ENCODE results near the gene SLC7A4. TPM values are rescaled to one million over a fixed set of nuclear protein-coding genes. Genes with fewer than 3 reads are reported as not detected.

Gene SLC7A4
- polyA plus RNA-seq, 1 of the 3 experiments (the other 2 are of a cell fraction) = 0.02 TPM

DNA sequence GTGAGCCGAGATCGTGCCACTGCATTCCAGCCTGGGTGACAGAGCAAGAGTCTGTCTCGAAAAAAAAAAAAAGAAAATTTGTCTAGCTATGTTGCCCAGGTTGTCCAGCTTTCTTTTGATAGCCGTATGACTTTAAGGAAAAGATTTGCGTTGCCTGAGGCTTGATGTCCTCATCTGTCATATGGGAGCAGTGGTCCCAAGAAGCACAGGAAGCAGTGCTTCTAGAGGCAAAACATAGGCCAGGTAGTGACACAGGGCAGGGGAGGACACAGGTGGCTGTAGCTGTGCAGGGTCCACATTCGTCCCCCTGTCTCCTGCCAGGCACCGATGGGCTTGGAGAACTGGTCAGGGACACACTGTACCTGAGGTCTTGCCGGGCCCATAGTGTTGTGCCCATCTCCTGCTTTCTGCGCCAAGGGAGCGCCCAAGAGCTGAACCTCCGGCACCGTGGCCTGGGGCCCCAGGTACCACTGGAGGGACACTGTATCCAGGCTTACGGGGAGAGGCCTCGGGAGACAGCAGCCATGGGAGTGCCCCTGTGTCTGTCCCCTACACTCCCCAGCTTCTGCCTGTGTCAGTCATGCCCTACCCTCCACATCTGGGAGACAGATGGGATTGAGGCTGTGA is 14.8 kb upstream of the SLC7A4 start (continued):
- TF ChIP-seq EP300 (IDR thresholded peaks at IDR 0.05; ENCODE audit: borderline replicate concordance in 1 of 2, low read depth in 1 of 2, low read length in 1 of 2) = no peak
- TF ChIP-seq GABPA (IDR thresholded peaks at IDR 0.05; ENCODE audit: low read depth) = no peak

DNA sequence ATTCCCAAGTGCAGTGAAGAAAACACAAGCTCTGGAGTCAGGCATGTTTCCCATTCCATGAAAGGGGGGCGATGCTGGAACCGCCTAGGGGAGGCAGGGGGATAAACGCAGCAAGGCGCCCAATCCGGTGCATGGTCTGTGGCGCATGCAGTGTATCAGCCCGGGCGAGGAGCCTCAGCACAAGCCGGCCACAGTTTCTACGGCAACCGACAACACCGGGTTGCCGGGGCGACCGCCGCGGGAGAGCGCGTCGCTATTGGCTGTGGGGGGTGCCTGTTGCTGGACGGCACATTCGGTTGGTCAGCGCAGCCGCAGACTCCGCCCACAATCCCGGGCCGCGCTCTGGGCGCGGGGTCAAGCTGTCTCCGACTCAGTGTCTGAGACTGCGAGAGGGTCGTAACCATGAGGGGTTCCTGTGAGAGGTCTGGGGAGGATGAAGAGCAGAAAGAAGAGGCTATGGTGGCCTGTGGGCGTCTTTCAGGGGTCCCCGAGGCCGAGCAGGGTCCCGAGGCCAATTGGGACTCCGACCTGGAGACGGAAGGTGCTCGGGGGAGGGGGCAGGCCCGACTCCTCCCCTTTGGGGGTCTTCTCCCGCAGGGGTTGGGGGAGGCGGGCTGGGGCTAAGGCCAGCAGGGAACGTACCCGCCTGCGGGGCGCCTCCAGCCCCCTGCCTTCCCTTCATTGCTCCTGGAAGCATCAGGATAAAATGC is 13.4 kb upstream of the SLC7A4 start, which contains the start of gene LRRC74B:
Gene LRRC74B, plus strand, starts transcription at position 362 of the 710 bp plus-strand sequence. Its CDS starts 41 bp downstream, at position 403.
- Histone ChIP-seq H2AFZ (ENCODE audit: low read depth) (peak within 1 kb of the TSS; percentile 96), H3K4me2 (peak within 1 kb of the TSS; percentile 91), H4K20me1 (ENCODE audit: insufficient read depth) (no peaks in the 10 kb centered on the region), H3K27me3 (ENCODE audit: insufficient read depth) (no peaks in the 10 kb centered on the region), H3K9me2 (no peaks in the 10 kb centered on the region), H3K9ac (peak within 1 kb of the TSS; percentile 59), H3K27ac (ENCODE audit: low read depth in 2 of 2, low read length in 1 of 2) (peak within 1 kb of the TSS; percentile 73 to 88), H3K79me2 (ENCODE audit: insufficient read depth) (no peaks in the 10 kb centered on the region), H3F3A (replicated peaks; ENCODE audit: insufficient read depth) (peaks cover 6% of the 10 kb centered on the region), H3K9me3 (no peaks in the 10 kb centered on the region), H3K4me3 (ENCODE audit: low read depth in 2 of 2, low read length in 1 of 2) (peak within 1 kb of the TSS; percentile 60 to 65), H3K4me1 (ENCODE audit: control insufficient read depth in 1 of 2, insufficient read depth in 2 of 2, low read depth in 1 of 2, low read length in 1 of 2) (peaks cover 9 to 36% of the 10 kb centered on the region in 2 experiments; a peak in 3 of 4 replicates), H3K36me3 (replicated peaks in 1 of 2; ENCODE audit: control insufficient read depth in 1 of 2, insufficient read depth in 2 of 2, low read length in 1 of 2) (no peaks in the 10 kb centered on the region)
- POLR2A ChIA-PET = interaction anchor here (0.6 to 2.6 kb wide), 5 partner anchors 25 to 63 kb away, joined by 3 to 11 read pairs (median 6); partner anchors contain the start of genes LZTR1, P2RX6 and THAP7
- peak; percentile 97 for DNase-seq
- CTCF ChIA-PET = interaction anchor here (0.6 to 1.3 kb wide), 3 partner anchors 24 to 129 kb away, joined by 3 to 4 read pairs (median 3); partner anchors contain the start of gene THAP7
- 9% methylated on average over 26 of the region's 47 CpGs for WGBS (ENCODE audit: low lambda C conversion rate)
- TF ChIP-seq EZH2phosphoT487 (IDR thresholded peaks at IDR 0.05; ENCODE audit: borderline replicate concordance, low read depth) (no peak), MEF2A (IDR thresholded peaks at IDR 0.05; ENCODE audit: borderline replicate concordance, low read depth) (no peak), FOXM1 (IDR thresholded peaks at IDR 0.05; ENCODE audit: low read depth) (no peak), RFX5 (IDR thresholded peaks at IDR 0.05; ENCODE audit: low read length) (no peak), GABPA (IDR thresholded peaks at IDR 0.05; ENCODE audit: low read depth) (peak; percentile 14; the same call in 1 of the 2 replicates), SMC3 (IDR thresholded peaks at IDR 0.05; ENCODE audit: low read depth, low read length) (no peak), POLR2AphosphoS5 (IDR thresholded peaks at IDR 0.05; ENCODE audit: low read depth, low read length) (no peak), TAF1 (IDR thresholded peaks at IDR 0.05; ENCODE audit: borderline replicate concordance, low read depth, low read length) (no peak), JUND (IDR thresholded peaks at IDR 0.05) (no peak), MXI1 (IDR thresholded peaks at IDR 0.05; ENCODE audit: low read depth, low read length) (peak; percentile 99), NFIC (IDR thresholded peaks at IDR 0.05; ENCODE audit: borderline replicate concordance) (no peak), SIN3A (IDR thresholded peaks at IDR 0.05; ENCODE audit: borderline replicate concordance, low read depth, low read length) (peak; percentile 66; the same call in 1 of the 2 replicates), EP300 (IDR thresholded peaks at IDR 0.05; ENCODE audit: borderline replicate concordance in 1 of 2, low read depth in 1 of 2, low read length in 1 of 2) (no peak), NRF1 (IDR thresholded peaks at IDR 0.05; ENCODE audit: low read depth, low read length) (no peak), FOXJ3 (CRISPR knock-in tag; IDR thresholded peaks at IDR 0.05) (no peak), YY1 (IDR thresholded peaks at IDR 0.05; ENCODE audit: low read depth) (no peak), ELF1 (IDR thresholded peaks at IDR 0.05) (no peak), TEAD4 (IDR thresholded peaks at IDR 0.05; ENCODE audit: borderline replicate concordance, insufficient read depth) (no peak), RCOR1 (IDR thresholded peaks at IDR 0.05; ENCODE audit: low read length) (no peak)
- TF ChIP-seq, protein P1, sequence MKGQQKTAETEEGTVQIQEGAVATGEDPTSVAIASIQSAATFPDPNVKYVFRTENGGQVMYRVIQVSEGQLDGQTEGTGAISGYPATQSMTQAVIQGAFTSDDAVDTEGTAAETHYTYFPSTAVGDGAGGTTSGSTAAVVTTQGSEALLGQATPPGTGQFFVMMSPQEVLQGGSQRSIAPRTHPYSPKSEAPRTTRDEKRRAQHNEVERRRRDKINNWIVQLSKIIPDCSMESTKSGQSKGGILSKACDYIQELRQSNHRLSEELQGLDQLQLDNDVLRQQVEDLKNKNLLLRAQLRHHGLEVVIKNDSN (IDR thresholded peaks at IDR 0.05; ENCODE audit: borderline replicate concordance, low read depth) = no peak
- TF ChIP-seq, protein P2, sequence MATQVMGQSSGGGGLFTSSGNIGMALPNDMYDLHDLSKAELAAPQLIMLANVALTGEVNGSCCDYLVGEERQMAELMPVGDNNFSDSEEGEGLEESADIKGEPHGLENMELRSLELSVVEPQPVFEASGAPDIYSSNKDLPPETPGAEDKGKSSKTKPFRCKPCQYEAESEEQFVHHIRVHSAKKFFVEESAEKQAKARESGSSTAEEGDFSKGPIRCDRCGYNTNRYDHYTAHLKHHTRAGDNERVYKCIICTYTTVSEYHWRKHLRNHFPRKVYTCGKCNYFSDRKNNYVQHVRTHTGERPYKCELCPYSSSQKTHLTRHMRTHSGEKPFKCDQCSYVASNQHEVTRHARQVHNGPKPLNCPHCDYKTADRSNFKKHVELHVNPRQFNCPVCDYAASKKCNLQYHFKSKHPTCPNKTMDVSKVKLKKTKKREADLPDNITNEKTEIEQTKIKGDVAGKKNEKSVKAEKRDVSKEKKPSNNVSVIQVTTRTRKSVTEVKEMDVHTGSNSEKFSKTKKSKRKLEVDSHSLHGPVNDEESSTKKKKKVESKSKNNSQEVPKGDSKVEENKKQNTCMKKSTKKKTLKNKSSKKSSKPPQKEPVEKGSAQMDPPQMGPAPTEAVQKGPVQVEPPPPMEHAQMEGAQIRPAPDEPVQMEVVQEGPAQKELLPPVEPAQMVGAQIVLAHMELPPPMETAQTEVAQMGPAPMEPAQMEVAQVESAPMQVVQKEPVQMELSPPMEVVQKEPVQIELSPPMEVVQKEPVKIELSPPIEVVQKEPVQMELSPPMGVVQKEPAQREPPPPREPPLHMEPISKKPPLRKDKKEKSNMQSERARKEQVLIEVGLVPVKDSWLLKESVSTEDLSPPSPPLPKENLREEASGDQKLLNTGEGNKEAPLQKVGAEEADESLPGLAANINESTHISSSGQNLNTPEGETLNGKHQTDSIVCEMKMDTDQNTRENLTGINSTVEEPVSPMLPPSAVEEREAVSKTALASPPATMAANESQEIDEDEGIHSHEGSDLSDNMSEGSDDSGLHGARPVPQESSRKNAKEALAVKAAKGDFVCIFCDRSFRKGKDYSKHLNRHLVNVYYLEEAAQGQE (IDR thresholded peaks at IDR 0.05; ENCODE audit: low read depth, low read length) = no peak
- TF ChIP-seq, protein P3, sequence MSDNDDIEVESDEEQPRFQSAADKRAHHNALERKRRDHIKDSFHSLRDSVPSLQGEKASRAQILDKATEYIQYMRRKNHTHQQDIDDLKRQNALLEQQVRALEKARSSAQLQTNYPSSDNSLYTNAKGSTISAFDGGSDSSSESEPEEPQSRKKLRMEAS (IDR thresholded peaks at IDR 0.05; ENCODE audit: low read depth) = no peak; the same call in 1 of the 2 replicates
- TF ChIP-seq, protein P4, sequence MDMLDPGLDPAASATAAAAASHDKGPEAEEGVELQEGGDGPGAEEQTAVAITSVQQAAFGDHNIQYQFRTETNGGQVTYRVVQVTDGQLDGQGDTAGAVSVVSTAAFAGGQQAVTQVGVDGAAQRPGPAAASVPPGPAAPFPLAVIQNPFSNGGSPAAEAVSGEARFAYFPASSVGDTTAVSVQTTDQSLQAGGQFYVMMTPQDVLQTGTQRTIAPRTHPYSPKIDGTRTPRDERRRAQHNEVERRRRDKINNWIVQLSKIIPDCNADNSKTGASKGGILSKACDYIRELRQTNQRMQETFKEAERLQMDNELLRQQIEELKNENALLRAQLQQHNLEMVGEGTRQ (IDR thresholded peaks at IDR 0.05; ENCODE audit: borderline replicate concordance, low read depth, low read length) = no peak
- TF ChIP-seq, protein P5, sequence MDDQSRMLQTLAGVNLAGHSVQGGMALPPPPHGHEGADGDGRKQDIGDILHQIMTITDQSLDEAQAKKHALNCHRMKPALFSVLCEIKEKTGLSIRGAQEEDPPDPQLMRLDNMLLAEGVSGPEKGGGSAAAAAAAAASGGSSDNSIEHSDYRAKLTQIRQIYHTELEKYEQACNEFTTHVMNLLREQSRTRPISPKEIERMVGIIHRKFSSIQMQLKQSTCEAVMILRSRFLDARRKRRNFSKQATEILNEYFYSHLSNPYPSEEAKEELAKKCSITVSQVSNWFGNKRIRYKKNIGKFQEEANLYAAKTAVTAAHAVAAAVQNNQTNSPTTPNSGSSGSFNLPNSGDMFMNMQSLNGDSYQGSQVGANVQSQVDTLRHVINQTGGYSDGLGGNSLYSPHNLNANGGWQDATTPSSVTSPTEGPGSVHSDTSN (IDR thresholded peaks at IDR 0.05) = peak; percentile 99

Data from SK-N-SH (cell line).